ENCODE data around the gene ROMO1.
"Not testable (repeated sequence)": the region's sequence is repeated elsewhere in the genome, so short reads cannot be mapped to it uniquely, and the experiment has no call there.

Gene ROMO1

DNA sequence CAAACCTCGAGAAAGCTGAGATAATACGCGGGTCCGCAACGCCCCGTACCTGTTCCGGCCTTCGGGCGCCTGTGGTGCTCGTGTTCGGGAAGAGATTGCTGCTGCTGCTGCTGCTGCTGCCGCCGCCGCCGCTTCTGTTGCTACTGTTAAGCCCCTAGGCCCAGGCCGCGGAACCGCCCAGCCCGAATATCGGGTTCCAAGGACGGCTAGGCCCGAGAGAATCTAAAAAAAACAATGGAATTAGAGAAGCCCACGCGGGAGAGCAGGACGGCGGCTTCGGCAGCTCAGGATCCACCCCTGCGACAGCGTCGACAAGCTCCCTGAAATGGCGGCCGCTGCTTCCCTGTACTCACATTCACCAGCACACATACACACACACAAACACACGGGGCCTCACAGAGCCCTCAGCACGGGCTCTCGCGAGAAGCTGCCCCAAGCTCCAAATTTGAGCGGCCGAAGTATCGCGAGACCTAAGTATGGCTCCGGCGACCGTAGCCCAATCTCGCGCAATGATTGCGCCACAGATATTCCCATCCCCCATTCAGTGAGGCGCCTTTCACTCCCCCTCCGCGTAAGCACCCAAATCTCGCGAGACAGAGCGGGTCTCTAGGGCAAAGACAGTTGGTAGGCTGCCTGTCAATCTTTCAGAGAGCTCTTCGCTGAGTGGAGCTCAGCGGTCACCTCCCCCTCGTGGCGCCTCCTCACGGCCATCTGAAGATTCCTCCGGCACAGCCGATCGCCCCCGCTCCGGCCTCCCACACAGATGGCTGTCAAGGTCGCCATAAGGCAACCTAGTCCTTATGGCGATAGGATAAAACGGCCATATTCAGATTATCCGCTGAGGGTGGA is 42.9 kb downstream of the ROMO1 start, which contains the start of gene RBM39:
RBM39 (minus strand) TSS at position 369 of the 849 bp plus-strand sequence. CDS start 1,386 bp downstream, outside the sequence.
- H3K9me3 ChIP-seq (ENCODE audit: control extremely low read depth in 1 of 5, control insufficient read depth in 4 of 5, insufficient read depth in 2 of 5, low read depth in 1 of 5, low read length in 4 of 5): no peaks in the 10 kb centered on the region
- ChIA-PET POLR2A (interaction anchor here (0.6 to 3.5 kb wide), 14 partner anchors 10 to 212 kb away, joined by 3 to 51 read pairs (median 6); partner anchors contain the start of genes NFS1, PHF20, ROMO1 and SCAND1), CTCF (interaction anchor here (1.0 to 3.6 kb wide), 14 partner anchors 12 to 213 kb away, joined by 3 to 32 read pairs (median 4); partner anchors contain the start of genes PHF20 and SCAND1)
- peak; percentile 100 for DNase-seq
- peak within 1 kb of the TSS; percentile 67 to 100 (median 95) for H3K4me3 ChIP-seq (ENCODE audit: control insufficient read depth in 1 of 7, extremely low read depth in 1 of 7, insufficient read depth in 4 of 7, low read depth in 2 of 7, low read length in 6 of 7)
- H3K27me3 ChIP-seq (replicated peaks in 2 of 5; ENCODE audit: control insufficient read depth in 4 of 5, insufficient read depth in 5 of 5, low read length in 4 of 5): no peaks in the 10 kb centered on the region
- peaks cover 15 to 35% (median 25%) of the 10 kb centered on the region in 4 experiments for H3K36me3 ChIP-seq (ENCODE audit: control insufficient read depth in 4 of 4, insufficient read depth in 4 of 4, low read length in 3 of 4)
- H3K4me1 ChIP-seq (ENCODE audit: control extremely low read depth in 1 of 4, control insufficient read depth in 4 of 4, insufficient read depth in 4 of 4, low read length in 3 of 4): peaks cover 24 to 55% (median 37%) of the 10 kb centered on the region in 4 experiments
- 0% methylated on average over 56 of the region's 66 CpGs for WGBS (ENCODE audit: insufficient coverage)
- H3K27ac ChIP-seq (ENCODE audit: insufficient read depth in 1 of 2, low read depth in 1 of 2, low read length in 2 of 2, poor library complexity in 1 of 2, severe bottlenecking in 2 of 2): peak within 1 kb of the TSS; percentile 100

DNA sequence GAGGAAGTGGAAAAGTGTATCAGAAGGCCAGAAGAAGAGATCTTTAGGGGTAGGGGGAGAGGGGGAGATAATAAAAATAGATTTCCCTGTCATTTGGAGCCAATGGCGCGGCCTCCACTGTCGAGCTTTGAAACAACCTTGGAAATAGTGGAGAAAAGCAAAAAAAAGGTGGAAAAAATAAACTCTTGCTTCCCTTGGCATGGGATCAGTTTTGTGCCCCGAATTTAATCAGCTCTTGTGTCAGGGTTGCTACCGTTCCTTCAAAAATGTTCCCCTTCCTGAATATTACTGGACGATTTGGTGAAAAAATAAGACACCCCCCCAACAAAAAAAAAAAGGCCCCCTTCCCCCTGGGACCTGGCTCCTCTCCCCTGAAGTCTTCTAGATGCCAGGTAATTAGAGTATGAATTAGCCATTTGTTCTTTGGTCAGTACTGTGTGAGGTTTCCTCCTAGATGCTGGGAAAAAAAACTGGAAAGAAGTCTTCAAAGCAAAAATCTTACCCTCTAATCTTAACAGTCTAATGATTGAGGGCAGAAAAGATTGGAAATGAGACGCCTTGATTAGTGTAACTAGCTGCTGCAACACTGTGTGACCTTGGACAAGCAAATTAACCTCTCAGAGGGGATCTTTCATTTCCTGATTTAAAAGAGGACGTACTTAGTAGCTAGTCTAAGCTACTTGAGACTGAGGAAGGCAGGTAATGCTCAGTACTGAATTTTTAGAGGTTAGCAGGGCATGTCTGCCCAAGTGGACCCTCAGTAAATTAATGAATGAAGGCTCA is 43.7 kb downstream of the ROMO1 start:
- peaks cover 24 to 55% (median 37%) of the 10 kb centered on the region in 4 experiments for H3K4me1 ChIP-seq (ENCODE audit: control extremely low read depth in 1 of 4, control insufficient read depth in 4 of 4, insufficient read depth in 4 of 4, low read length in 3 of 4)
- ChIA-PET POLR2A (interaction anchor here (0.8 to 3.5 kb wide), 11 partner anchors 13 to 212 kb away, joined by 3 to 51 read pairs (median 6); partner anchors contain the start of genes NFS1, PHF20, ROMO1 and SCAND1), CTCF (interaction anchor here (1.1 to 3.6 kb wide), 13 partner anchors 9 to 124 kb away, joined by 3 to 32 read pairs (median 4); partner anchors contain the start of gene PHF20)
- H3K36me3 ChIP-seq (ENCODE audit: control insufficient read depth in 4 of 4, insufficient read depth in 4 of 4, low read length in 3 of 4): peaks cover 15 to 27% (median 24%) of the 10 kb centered on the region in 4 experiments
- H3K9me3 ChIP-seq (ENCODE audit: control extremely low read depth in 1 of 5, control insufficient read depth in 4 of 5, insufficient read depth in 2 of 5, low read depth in 1 of 5, low read length in 4 of 5): no peaks in the 10 kb centered on the region
- H3K4me3 ChIP-seq (ENCODE audit: control insufficient read depth in 1 of 7, extremely low read depth in 1 of 7, insufficient read depth in 4 of 7, low read depth in 2 of 7, low read length in 6 of 7): peak overlapping the region; percentile 18 to 100 (median 94)
- 0% methylated on average over 5 of the region's 8 CpGs for WGBS (ENCODE audit: insufficient coverage)
- no peak for DNase-seq
- H3K27ac ChIP-seq (ENCODE audit: insufficient read depth in 1 of 2, low read depth in 1 of 2, low read length in 2 of 2, poor library complexity in 1 of 2, severe bottlenecking in 2 of 2): peak overlapping the region; percentile 98 to 100
- H3K27me3 ChIP-seq (replicated peaks in 2 of 5; ENCODE audit: control insufficient read depth in 4 of 5, insufficient read depth in 5 of 5, low read length in 4 of 5): no peaks in the 10 kb centered on the region

DNA sequence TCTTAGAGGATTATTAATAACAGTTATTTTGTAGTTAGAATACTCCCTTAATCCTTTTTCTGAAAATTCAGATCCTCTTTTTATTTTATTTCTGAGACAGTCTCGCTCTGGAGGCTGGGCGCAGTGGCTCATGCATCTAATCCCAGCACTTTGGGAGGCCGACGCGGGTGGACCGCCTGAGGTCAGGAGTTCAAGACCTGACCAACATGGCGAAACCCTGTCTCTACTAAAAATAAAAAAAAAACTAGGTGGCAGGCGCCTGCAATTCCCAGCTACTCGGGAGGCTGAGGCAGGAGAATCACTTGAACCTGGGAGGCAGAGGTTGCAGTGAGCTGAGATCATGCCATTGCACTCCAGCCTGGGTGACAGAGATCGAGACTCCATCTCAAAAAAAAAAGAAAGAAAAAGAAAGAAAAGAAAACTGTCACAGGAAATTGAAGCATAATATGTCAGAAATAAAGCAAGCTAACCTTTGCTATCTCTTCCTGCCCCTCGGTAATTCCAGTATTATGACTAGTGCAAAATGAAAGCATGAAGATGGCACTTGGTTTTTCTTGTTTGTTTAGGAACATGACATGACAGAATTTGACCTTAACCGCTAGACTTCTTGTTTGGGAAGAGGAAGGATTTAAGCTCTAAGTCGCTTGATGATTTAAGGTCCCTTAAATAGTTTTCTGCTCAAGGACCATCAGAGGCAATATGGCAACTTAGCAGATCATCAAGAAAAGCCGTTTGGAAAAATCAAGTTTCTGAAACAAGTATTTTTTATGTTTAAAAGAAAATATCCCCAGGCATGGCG is 44.7 kb downstream of the ROMO1 start:
- POLR2A ChIA-PET: interaction anchor here (0.6 to 3.5 kb wide), 5 partner anchors 25 to 211 kb away, joined by 3 to 51 read pairs (median 9); partner anchors contain the start of genes PHF20 and SCAND1
- 57% methylated on average over 14 of the region's 15 CpGs for WGBS (ENCODE audit: insufficient coverage)
- Histone ChIP-seq H3K4me1 (ENCODE audit: control extremely low read depth in 1 of 4, control insufficient read depth in 4 of 4, insufficient read depth in 4 of 4, low read length in 3 of 4) (peaks cover 24 to 49% (median 35%) of the 10 kb centered on the region in 4 experiments), H3K27me3 (replicated peaks in 2 of 5; ENCODE audit: control insufficient read depth in 4 of 5, insufficient read depth in 5 of 5, low read length in 4 of 5) (no peaks in the 10 kb centered on the region), H3K4me3 (ENCODE audit: control insufficient read depth in 1 of 7, extremely low read depth in 1 of 7, insufficient read depth in 4 of 7, low read depth in 2 of 7, low read length in 6 of 7) (peak overlapping the region in 6 of 7 experiments; percentile 29 to 100 (median 88)), H3K27ac (ENCODE audit: insufficient read depth in 1 of 2, low read depth in 1 of 2, low read length in 2 of 2, poor library complexity in 1 of 2, severe bottlenecking in 2 of 2) (peak overlapping the region; percentile 98 to 100), H3K36me3 (ENCODE audit: control insufficient read depth in 4 of 4, insufficient read depth in 4 of 4, low read length in 3 of 4) (peaks cover 11 to 17% (median 14%) of the 10 kb centered on the region in 4 experiments), H3K9me3 (ENCODE audit: control extremely low read depth in 1 of 5, control insufficient read depth in 4 of 5, insufficient read depth in 2 of 5, low read depth in 1 of 5, low read length in 4 of 5) (no peaks in the 10 kb centered on the region)
- CTCF ChIA-PET: interaction anchor here (1.1 to 3.6 kb wide), 8 partner anchors 10 to 105 kb away, joined by 3 to 32 read pairs (median 5); partner anchors contain the start of gene PHF20
- peak; percentile 66 to 83 (median 79) for DNase-seq

DNA sequence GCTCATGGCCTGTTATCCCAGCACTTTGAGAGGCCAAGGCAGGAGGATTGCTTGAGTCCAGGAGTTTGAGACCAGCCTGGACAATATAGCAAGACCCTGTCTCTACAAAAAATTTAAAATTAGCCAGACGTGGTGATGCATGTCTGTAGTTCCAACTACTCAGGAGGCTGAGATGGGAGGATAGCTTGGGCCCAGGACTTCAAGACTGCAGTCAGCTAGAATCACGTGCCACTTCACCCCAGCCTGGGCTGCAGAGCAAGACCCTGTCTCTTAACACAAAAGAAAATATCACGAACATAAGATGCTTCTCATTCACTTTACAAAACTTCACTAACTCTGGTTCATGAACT is 45.3 kb downstream of the ROMO1 start:
- not testable (repeated sequence) for H3K9me3 ChIP-seq (ENCODE audit: control extremely low read depth in 1 of 5, control insufficient read depth in 4 of 5, insufficient read depth in 2 of 5, low read depth in 1 of 5, low read length in 4 of 5); DNase-seq; H3K27me3 ChIP-seq (replicated peaks in 2 of 5; ENCODE audit: control insufficient read depth in 4 of 5, insufficient read depth in 5 of 5, low read length in 4 of 5)
- 80% methylated on average over 1 of the region's 3 CpGs for WGBS (ENCODE audit: insufficient coverage)
- Histone ChIP-seq H3K27ac (ENCODE audit: insufficient read depth in 1 of 2, low read depth in 1 of 2, low read length in 2 of 2, poor library complexity in 1 of 2, severe bottlenecking in 2 of 2) (peak overlapping the region; percentile 98 to 100), H3K36me3 (ENCODE audit: control insufficient read depth in 4 of 4, insufficient read depth in 4 of 4, low read length in 3 of 4) (peaks cover 5 to 12% (median 9%) of the 10 kb centered on the region in 4 experiments), H3K4me1 (ENCODE audit: control extremely low read depth in 1 of 4, control insufficient read depth in 4 of 4, insufficient read depth in 4 of 4, low read length in 3 of 4) (peaks cover 20 to 43% (median 31%) of the 10 kb centered on the region in 4 experiments), H3K4me3 (ENCODE audit: control insufficient read depth in 1 of 7, extremely low read depth in 1 of 7, insufficient read depth in 4 of 7, low read depth in 2 of 7, low read length in 6 of 7) (peak overlapping the region in 4 of 7 experiments; percentile 4 to 95 (median 70))
- POLR2A ChIA-PET: interaction anchor here (0.6 to 3.4 kb wide), 3 partner anchors 27 to 140 kb away, joined by 3 to 51 read pairs (median 4); partner anchors contain the start of gene PHF20
- CTCF ChIA-PET: interaction anchor here (1.0 to 3.6 kb wide), 6 partner anchors 10 to 105 kb away, joined by 3 to 32 read pairs (median 4); partner anchors contain the start of gene PHF20
